Measurements from ENCODE around the gene PTPRN2.

- TF ChIP-seq CTCF (conservative IDR thresholded peaks at IDR 0.05 in 1 of 2, IDR thresholded peaks at IDR 0.05 in 1 of 2; ENCODE audit: low read depth in 1 of 2, low read length in 2 of 2) (no peak), EZH2 (IDR thresholded peaks at IDR 0.05; ENCODE audit: low read length, missing control alignments) (no peak)
These were observed 991.2 kb downstream of the PTPRN2 start for GRCh38 chr7:157596471-157596870.

All from fibroblast of lung (primary cell).